BE2C (cell line): ENCODE results near the gene CFHR1. TPM values are rescaled to one million over a fixed set of nuclear protein-coding genes. Genes with fewer than 3 reads are reported as not detected.
"Not testable (repeated sequence)": the region's sequence is repeated elsewhere in the genome, so short reads cannot be mapped to it uniquely, and the experiment has no call there.

Experiments used
- DNase-seq: peaks from one replicate; pipeline ENCODE4 v3.0.0-alpha.2; 2020
- H3K27me3 ChIP-seq: fragments of 250-450 bp; sonication (Bioruptor Pico); 2 replicates; pipeline ENCODE4 v1.5.1; 2020; ENCODE audit warnings: mild to moderate bottlenecking
- H3K36me3 ChIP-seq: fragments of 250-450 bp; sonication (Bioruptor Pico); 2 replicates; pipeline ENCODE4 v1.5.1; 2020; ENCODE audit warnings: mild to moderate bottlenecking
- H3K4me1 ChIP-seq: fragments of 250-450 bp; sonication (Bioruptor Pico); 2 replicates; pipeline ENCODE4 v1.5.1; 2020
- H3K4me3 ChIP-seq: 2 replicates; pipeline ENCODE4 v1.5.1; 2011; ENCODE audit warnings: low read depth, low read length
- H3K9me3 ChIP-seq: fragments of 250-450 bp; sonication (Bioruptor Pico); 2 replicates; pipeline ENCODE4 v1.5.1; 2020
- CTCF ChIP-seq: IDR thresholded peaks from 2 replicates; pipeline ENCODE4 v1.5.1; 2012; ENCODE audit warnings: mild to moderate bottlenecking, low read depth, low read length
- polyA plus RNA-seq: library from polyadenylated mRNA; unstranded; fragments of >200 nt; gene quantifications from one replicate; pipeline ENCODE4 v1.2.1, GENCODE V29; 2012; ENCODE audit warnings: low read depth, missing spikeins; ENCODE audit not compliant: insufficient read length, insufficient read depth

The CFHR1 gene
- polyA plus RNA-seq, result not detected

DNA sequence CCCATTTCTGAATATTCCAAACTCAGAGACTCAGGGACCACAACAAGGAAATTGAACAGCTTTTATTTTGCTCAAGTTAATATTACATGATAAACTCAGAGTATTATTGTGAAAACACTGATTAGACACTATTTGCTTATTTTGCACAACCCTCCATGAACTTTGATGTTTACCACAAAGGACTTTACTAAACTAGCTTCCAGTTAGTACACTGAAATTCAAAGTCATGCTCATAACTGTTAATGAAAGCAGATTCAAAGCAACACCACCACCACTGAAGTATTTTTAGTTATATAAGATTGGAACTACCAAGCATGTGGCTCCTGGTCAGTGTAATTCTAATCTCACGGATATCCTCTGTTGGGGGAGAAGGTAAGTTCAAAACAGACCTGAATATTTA is at the start of gene CFHR1:
CFHR1 (plus strand) TSS at position 201 of the 400 bp plus-strand sequence; CDS start at position 315, 114 bp downstream.
- not testable (repeated sequence) for H3K9me3 ChIP-seq, H3K27me3 ChIP-seq, H3K4me1 ChIP-seq, H3K4me3 ChIP-seq, H3K36me3 ChIP-seq, DNase-seq

- DNase-seq, H3K4me1 ChIP-seq, H3K4me3 ChIP-seq, H3K9me3 ChIP-seq, H3K27me3 ChIP-seq, H3K36me3 ChIP-seq: not testable (repeated sequence)
Measured at GRCh38 chr1:196769823-196770222, 49.7 kb upstream of the CFHR1 start.

DNA sequence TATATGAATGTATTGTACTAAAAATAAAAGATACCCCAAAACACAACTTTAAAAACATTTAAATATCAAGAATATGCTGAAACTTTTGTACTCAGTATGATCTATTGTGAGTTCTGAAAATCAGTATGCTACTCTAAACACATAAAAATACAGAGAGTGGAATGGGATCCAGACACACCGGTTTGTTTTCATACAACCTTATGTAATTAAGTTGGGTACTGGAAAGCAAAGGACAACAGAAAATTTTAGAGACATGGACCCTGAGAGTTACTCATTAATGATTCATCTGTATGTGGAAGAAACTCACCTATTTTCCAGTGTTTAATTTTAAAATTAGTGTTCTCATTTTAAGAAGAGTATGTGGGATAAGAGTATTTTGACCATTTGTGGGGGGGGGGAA is 45.8 kb upstream of the CFHR1 start:
- no peaks in the 10 kb centered on the region for H3K27me3 ChIP-seq
- no peak overlapping the region for H3K4me3 ChIP-seq
- TF ChIP-seq CTCF, result no peak
- no peaks in the 10 kb centered on the region for H3K9me3 ChIP-seq
- H3K36me3 ChIP-seq, result no peaks in the 10 kb centered on the region
- H3K4me1 ChIP-seq, result no peaks in the 10 kb centered on the region
- no peak for DNase-seq

GRCh38 chr1:196774175-196774574 is 45.4 kb upstream of the CFHR1 start:
- Histone ChIP-seq H3K4me3 (no peak overlapping the region), H3K27me3 (no peaks in the 10 kb centered on the region), H3K36me3 (no peaks in the 10 kb centered on the region), H3K4me1 (no peaks in the 10 kb centered on the region), H3K9me3 (no peaks in the 10 kb centered on the region)
- no peak for TF ChIP-seq CTCF
- DNase-seq, result no peak

DNA sequence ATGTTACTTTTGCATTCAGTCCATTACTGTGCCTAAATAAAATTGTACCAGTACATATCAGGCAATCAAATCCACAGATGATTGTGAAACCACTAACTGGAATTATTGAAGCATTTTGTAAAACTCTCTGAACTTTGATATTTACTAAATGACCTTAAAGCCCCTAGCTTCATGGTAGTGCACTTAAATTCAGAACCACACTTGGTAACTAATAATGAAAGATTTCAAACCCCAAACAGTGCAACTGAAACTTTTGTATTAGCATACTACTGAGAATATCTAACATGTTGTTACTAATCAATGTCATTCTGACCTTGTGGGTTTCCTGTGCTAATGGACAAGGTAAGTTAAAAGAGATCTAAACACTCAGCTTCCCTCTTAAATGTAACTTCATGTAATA is 44.9 kb upstream of the CFHR1 start, which contains the start of gene CFHR3:
CFHR3 (plus strand) TSS at position 238 of the 400 bp plus-strand sequence; CDS start at position 285, 47 bp downstream.
- TF ChIP-seq CTCF, result no peak
- no peak within 1 kb of the TSS for H3K4me3 ChIP-seq
- H3K27me3 ChIP-seq, result no peaks in the 10 kb centered on the region
- H3K4me1 ChIP-seq, result no peaks in the 10 kb centered on the region
- H3K36me3 ChIP-seq, result no peaks in the 10 kb centered on the region
- H3K9me3 ChIP-seq, result no peaks in the 10 kb centered on the region
- DNase-seq, result no peak

DNA sequence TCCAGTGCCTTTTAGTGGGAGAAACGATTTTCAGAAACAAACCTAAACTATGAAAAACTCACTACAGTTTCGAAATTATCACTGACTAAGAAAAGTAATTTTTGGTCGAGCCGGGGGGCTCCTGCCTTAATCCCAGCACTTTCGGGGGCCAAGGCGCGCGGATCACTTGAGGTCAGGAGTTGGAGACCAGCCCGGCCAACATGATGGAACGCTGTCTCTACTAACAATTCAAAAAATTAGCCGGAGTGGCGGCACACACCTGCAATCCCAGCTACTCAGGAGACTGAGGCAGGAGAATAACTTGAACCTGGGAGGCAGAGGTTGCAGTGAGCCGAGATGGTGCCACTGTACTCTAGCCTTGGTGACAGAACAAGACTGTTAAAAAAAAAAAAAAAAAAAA is 41.9 kb upstream of the CFHR1 start:
- no peak for DNase-seq
- no peak for TF ChIP-seq CTCF
- no peaks in the 10 kb centered on the region for H3K4me1 ChIP-seq
- no peaks in the 10 kb centered on the region for H3K9me3 ChIP-seq
- H3K36me3 ChIP-seq, result no peaks in the 10 kb centered on the region
- no peak overlapping the region for H3K4me3 ChIP-seq
- H3K27me3 ChIP-seq, result no peaks in the 10 kb centered on the region

- Histone ChIP-seq H3K36me3 (no peaks in the 10 kb centered on the region), H3K4me1 (no peaks in the 10 kb centered on the region), H3K9me3 (no peaks in the 10 kb centered on the region), H3K27me3 (no peaks in the 10 kb centered on the region), H3K4me3 (no peak overlapping the region)
- DNase-seq, result no peak
- no peak for TF ChIP-seq CTCF
Measured at GRCh38 chr1:196779093-196779492, 40.4 kb upstream of the CFHR1 start.

DNA sequence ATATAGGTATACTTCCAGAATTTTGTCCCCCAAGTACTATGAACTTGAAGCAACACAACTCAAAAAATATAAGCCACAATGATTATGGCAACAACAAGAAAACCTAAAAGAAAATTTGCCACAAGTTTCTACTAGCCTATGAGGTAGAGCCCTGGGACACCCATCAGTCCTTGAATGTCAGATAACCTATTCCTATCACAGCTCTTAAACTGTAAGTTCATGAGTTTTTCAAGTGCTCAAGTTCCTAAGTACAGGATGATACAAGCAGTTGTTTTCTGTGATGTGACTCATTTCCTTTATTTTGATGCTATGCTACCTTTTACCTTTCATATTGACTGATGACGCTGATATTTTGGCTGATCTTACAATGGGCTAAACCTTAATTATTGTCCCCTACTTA is 28.3 kb upstream of the CFHR1 start:
- not testable (repeated sequence) for H3K9me3 ChIP-seq, H3K27me3 ChIP-seq, H3K4me1 ChIP-seq, H3K4me3 ChIP-seq, H3K36me3 ChIP-seq, DNase-seq

DNA sequence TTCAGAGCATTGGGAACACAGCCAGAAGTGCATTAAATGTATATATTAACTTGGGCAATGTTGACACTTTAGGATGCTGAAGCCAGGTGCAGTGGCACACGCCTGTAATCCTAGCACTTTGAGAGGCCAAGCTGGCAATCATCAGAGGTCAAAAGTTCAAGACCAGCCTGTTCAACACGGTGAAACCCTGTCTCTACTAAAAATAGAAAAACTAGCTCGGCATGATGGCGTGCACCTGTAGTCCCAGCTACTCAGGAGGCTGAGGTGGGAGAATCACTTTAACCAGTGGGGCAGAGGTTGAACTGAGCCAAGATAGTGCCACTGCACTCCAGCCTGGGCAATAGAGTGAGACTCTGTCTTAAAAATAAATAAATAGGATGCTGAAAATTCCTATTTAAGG is 25.4 kb upstream of the CFHR1 start:
- not testable (repeated sequence) for DNase-seq, H3K4me3 ChIP-seq, H3K27me3 ChIP-seq, H3K4me1 ChIP-seq, H3K9me3 ChIP-seq, H3K36me3 ChIP-seq
